Suprapubic skin (tissue), 4 donors: ENCODE measurements around the gene SLC25A33.

Source experiments
- EP300 ChIP-seq: sonication (generic); formaldehyde crosslinking; IDR thresholded peaks from one replicate; pipeline ENCODE4 v1.6.1; 2017; ENCODE audit warnings: antibody characterized with exemption
- POLR2A ChIP-seq, 2 donors: fragments of 450-650 bp; IDR thresholded peaks; one replicate each; pipeline ENCODE4 v1.6.1; 2017; ENCODE audit warnings: antibody characterized with exemption in 2 of 2, mild to moderate bottlenecking in 2 of 2, moderate library complexity in 2 of 2
- POLR2AphosphoS5 ChIP-seq, 3 donors: sonication (generic); formaldehyde crosslinking; IDR thresholded peaks; one replicate each; pipeline ENCODE4 v1.6.1; 2017; ENCODE audit warnings: antibody characterized with exemption in 3 of 3
- TF ChIP-seq, protein P1 (sequence below), 2 donors: fragments of 200-600 bp in 1 of 2; fragments of 450-650 bp in 1 of 2; sonication (generic) in 1 of 2; IDR thresholded peaks; one replicate each; pipeline ENCODE4 v1.5.1; 2016 to 2019; ENCODE audit warnings: antibody characterized with exemption in 2 of 2, mild to moderate bottlenecking in 1 of 2, moderate library complexity in 1 of 2

- TF ChIP-seq, protein P1, sequence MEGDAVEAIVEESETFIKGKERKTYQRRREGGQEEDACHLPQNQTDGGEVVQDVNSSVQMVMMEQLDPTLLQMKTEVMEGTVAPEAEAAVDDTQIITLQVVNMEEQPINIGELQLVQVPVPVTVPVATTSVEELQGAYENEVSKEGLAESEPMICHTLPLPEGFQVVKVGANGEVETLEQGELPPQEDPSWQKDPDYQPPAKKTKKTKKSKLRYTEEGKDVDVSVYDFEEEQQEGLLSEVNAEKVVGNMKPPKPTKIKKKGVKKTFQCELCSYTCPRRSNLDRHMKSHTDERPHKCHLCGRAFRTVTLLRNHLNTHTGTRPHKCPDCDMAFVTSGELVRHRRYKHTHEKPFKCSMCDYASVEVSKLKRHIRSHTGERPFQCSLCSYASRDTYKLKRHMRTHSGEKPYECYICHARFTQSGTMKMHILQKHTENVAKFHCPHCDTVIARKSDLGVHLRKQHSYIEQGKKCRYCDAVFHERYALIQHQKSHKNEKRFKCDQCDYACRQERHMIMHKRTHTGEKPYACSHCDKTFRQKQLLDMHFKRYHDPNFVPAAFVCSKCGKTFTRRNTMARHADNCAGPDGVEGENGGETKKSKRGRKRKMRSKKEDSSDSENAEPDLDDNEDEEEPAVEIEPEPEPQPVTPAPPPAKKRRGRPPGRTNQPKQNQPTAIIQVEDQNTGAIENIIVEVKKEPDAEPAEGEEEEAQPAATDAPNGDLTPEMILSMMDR (IDR thresholded peaks at IDR 0.05), result no peak
- TF ChIP-seq POLR2A (IDR thresholded peaks at IDR 0.05), result no peak
- no peak for TF ChIP-seq POLR2AphosphoS5 (IDR thresholded peaks at IDR 0.05)
- no peak for TF ChIP-seq EP300
These were observed 67.2 kb downstream of the SLC25A33 start for GRCh38 chr1:9606458-9606857.
